AG09309 (cell line): ENCODE data around the gene FILIP1L.
"Not testable (repeated sequence)": the region's sequence is repeated elsewhere in the genome, so short reads cannot be mapped to it uniquely, and the experiment has no call there.

Experiments
- DNase-seq: peaks from one replicate; pipeline ENCODE4 v3.0.0-alpha.2; 2010; ENCODE audit warnings: low read depth
- H3K4me3 ChIP-seq: 2 replicates; pipeline ENCODE4 v1.5.1; 2011; ENCODE audit warnings: mild to moderate bottlenecking, low read depth, low read length, moderate library complexity; ENCODE audit not compliant: control insufficient read depth
- TF ChIP-seq, protein P1 (sequence below): IDR thresholded peaks from 2 replicates; pipeline ENCODE4 v1.5.1; 2011; ENCODE audit warnings: mild to moderate bottlenecking, low read depth, low read length, inconsistent platforms; ENCODE audit not compliant: insufficient read depth, control insufficient read depth; ENCODE audit errors: missing control alignments

FILIP1L gene

DNA sequence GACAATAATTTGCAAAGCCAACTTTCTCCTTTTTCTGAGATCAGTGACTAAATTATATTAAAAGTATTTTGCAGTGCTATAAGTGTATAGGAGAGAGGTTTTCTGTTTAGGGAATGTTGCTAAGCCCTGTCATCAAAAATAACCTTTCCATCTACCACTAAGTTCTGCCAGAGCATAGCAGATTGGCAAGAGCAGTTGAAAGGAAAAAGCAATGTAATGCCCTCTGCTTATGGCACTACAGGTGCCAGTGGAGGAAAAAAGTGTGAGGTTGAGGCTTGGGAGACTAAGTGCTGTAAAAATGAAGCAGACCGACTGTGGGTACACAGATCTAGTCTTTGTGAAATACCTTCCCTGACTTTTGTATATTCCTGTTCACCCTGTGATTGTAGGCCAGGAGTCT lies 11.5 kb downstream of the FILIP1L start:
- TF ChIP-seq, protein P1, sequence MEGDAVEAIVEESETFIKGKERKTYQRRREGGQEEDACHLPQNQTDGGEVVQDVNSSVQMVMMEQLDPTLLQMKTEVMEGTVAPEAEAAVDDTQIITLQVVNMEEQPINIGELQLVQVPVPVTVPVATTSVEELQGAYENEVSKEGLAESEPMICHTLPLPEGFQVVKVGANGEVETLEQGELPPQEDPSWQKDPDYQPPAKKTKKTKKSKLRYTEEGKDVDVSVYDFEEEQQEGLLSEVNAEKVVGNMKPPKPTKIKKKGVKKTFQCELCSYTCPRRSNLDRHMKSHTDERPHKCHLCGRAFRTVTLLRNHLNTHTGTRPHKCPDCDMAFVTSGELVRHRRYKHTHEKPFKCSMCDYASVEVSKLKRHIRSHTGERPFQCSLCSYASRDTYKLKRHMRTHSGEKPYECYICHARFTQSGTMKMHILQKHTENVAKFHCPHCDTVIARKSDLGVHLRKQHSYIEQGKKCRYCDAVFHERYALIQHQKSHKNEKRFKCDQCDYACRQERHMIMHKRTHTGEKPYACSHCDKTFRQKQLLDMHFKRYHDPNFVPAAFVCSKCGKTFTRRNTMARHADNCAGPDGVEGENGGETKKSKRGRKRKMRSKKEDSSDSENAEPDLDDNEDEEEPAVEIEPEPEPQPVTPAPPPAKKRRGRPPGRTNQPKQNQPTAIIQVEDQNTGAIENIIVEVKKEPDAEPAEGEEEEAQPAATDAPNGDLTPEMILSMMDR: no peak
- no peak overlapping the region for H3K4me3 ChIP-seq
- no peak for DNase-seq

- TF ChIP-seq, protein P1: no peak
- H3K4me3 ChIP-seq: no peak overlapping the region
- no peak for DNase-seq
Observed at GRCh38 chr3:100100425-100100824, 13.9 kb downstream of the FILIP1L start.

DNA sequence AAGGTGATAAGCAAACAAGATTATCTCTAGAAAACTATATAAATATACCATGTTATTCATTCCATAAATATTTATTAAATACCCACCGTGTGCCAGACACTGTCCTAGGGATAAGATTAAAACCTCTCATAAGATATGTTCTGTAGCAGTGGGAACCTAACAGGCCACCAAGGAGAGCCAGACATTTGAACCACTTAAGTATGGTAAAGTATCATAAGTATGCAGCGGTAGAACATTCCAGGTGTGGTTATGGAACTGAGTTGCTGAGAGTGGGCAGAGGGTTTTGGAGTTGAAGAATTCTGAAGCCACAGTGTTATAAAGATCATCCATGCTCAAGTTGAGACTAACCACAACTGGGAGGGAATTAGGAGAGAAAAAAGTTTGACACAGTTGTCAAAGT lies 14.7 kb downstream of the FILIP1L start:
- DNase-seq: no peak
- TF ChIP-seq, protein P1: no peak
- H3K4me3 ChIP-seq: no peak overlapping the region

- no peak for DNase-seq
- H3K4me3 ChIP-seq: no peak overlapping the region
- TF ChIP-seq, protein P1: no peak
Observed at GRCh38 chr3:100098784-100099070, 15.6 kb downstream of the FILIP1L start.

GRCh38 chr3:100097919-100098783 lies 16.1 kb downstream of the FILIP1L start:
- DNase-seq: no peak
- TF ChIP-seq, protein P1: no peak
- H3K4me3 ChIP-seq: no peak overlapping the region

DNA sequence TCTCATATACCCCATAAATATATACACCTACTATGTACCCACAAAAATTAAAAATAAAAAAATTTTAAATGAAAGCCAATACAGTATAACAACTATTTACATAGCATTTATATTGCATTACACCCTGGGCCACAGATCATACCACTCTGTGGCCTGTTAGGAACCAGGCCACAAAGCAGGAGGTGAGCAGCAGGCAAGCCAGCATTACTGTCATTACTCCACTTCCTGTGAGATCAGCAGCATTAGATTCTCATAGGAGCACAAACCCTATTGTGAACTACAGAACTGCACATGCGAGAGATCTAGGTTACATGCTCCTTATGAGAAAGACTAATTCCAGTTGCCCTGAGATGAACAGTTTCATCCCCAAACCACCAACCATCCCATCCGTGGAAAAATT lies 17.4 kb downstream of the FILIP1L start:
- TF ChIP-seq, protein P1: no peak
- H3K4me3 ChIP-seq: no peak overlapping the region
- no peak for DNase-seq

DNA sequence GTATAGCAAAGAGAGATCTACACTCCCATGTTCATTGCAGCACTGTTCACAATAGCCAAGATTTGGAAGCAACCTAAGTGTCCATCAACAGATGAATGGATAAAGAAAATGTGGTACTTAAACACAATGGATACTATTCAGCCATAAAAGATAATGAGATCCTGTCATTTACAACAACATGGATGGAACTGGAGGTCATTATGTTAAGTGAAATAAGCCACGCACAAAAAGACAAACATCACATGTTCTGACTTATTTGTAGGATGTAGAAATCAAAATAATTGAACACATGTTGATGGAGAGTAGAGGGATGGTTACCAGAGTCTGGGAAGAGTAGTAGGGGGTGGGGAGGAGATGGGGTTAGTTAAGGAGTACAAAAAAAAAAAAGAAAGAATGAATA lies 18.0 kb downstream of the FILIP1L start:
- not testable (repeated sequence) for DNase-seq, H3K4me3 ChIP-seq
